OCI-LY1 (cell line): ENCODE measurements around the gene SYT7.

ENCODE experiments used
- H2AFZ ChIP-seq: fragments of 200-600 bp; sonication (generic), shearing (Covaris generic); 2 replicates; pipeline ENCODE4 v1.6.0; 2014; ENCODE audit warnings: antibody characterized with exemption, mild to moderate bottlenecking, low read length
- H3F3A ChIP-seq: fragments of 200-600 bp; sonication (generic), shearing (Covaris generic); 2 replicates; pipeline ENCODE4 v1.6.0; 2014; ENCODE audit warnings: mild to moderate bottlenecking, antibody characterized with exemption, low read length, moderate library complexity; ENCODE audit not compliant: insufficient read depth
- H3K27ac ChIP-seq: fragments of 200-600 bp; sonication (generic); 2 replicates; pipeline ENCODE4 v1.5.1; 2014; ENCODE audit warnings: low read length, mixed run types, mild to moderate bottlenecking, low read depth; ENCODE audit not compliant: poor library complexity, severe bottlenecking
- H3K27me3 ChIP-seq: fragments of 200-600 bp; sonication (generic); 2 replicates; pipeline ENCODE4 v1.6.0; 2014; ENCODE audit warnings: antibody characterized with exemption, mild to moderate bottlenecking, low read length, moderate library complexity; ENCODE audit not compliant: insufficient read depth
- H3K36me3 ChIP-seq: fragments of 200-600 bp; sonication (generic); 2 replicates; pipeline ENCODE4 v1.6.1; 2014; ENCODE audit warnings: mild to moderate bottlenecking, antibody characterized with exemption, low read length, moderate library complexity, mixed read lengths; ENCODE audit not compliant: insufficient read depth
- H3K4me1 ChIP-seq: fragments of 200-600 bp; sonication (generic); 2 replicates; pipeline ENCODE4 v1.5.1; 2014; ENCODE audit warnings: mild to moderate bottlenecking, low read length, moderate library complexity; ENCODE audit not compliant: insufficient read depth, severe bottlenecking
- H3K4me2 ChIP-seq: fragments of 200-600 bp; sonication (generic), shearing (Covaris generic); 2 replicates; pipeline ENCODE4 v1.6.1; 2014; ENCODE audit warnings: low read length
- H3K4me3 ChIP-seq: fragments of 200-600 bp; sonication (generic); 2 replicates; pipeline ENCODE4 v1.5.1; 2014; ENCODE audit warnings: low read length, low read depth, mild to moderate bottlenecking, mixed read lengths; ENCODE audit not compliant: poor library complexity, severe bottlenecking
- H3K79me2 ChIP-seq: fragments of 200-600 bp; shearing (Covaris generic); 2 replicates; pipeline ENCODE4 v1.6.1; 2016; ENCODE audit warnings: mixed run types, low read length, mixed read lengths; ENCODE audit not compliant: insufficient read depth
- H3K9ac ChIP-seq: fragments of 200-600 bp; sonication (generic), shearing (Covaris generic); 2 replicates; pipeline ENCODE4 v1.6.1; 2014; ENCODE audit warnings: mild to moderate bottlenecking, low read length, mixed read lengths
- H3K9me2 ChIP-seq: fragments of 200-600 bp; sonication (generic), shearing (Covaris generic); 2 replicates; pipeline ENCODE4 v1.6.1; 2014; ENCODE audit warnings: low read depth, mild to moderate bottlenecking, low read length, mixed read lengths
- H3K9me3 ChIP-seq: fragments of 200-600 bp; shearing (Covaris generic); 2 replicates; pipeline ENCODE4 v1.6.1; 2014; ENCODE audit warnings: low read length, mixed read lengths
- H4K20me1 ChIP-seq: fragments of 200-600 bp; sonication (generic), shearing (Covaris generic); 2 replicates; pipeline ENCODE4 v1.6.0; 2016; ENCODE audit warnings: mild to moderate bottlenecking, low read length; ENCODE audit not compliant: insufficient read depth
- CTCF ChIP-seq: fragments of 200-600 bp; sonication (generic), shearing (Covaris generic); IDR thresholded peaks from 2 replicates; pipeline ENCODE4 v1.5.1; 2017; ENCODE audit warnings: mild to moderate bottlenecking, antibody characterized with exemption, low read length, moderate library complexity, mixed read lengths
- EZH2 ChIP-seq: fragments of 200-600 bp; sonication (generic), shearing (Covaris generic); IDR thresholded peaks from 2 replicates; pipeline ENCODE4 v1.8.0; 2017; ENCODE audit warnings: borderline replicate concordance, mixed run types, mild to moderate bottlenecking, antibody characterized with exemption, low read length, moderate library complexity, mixed read lengths

Gene SYT7

DNA sequence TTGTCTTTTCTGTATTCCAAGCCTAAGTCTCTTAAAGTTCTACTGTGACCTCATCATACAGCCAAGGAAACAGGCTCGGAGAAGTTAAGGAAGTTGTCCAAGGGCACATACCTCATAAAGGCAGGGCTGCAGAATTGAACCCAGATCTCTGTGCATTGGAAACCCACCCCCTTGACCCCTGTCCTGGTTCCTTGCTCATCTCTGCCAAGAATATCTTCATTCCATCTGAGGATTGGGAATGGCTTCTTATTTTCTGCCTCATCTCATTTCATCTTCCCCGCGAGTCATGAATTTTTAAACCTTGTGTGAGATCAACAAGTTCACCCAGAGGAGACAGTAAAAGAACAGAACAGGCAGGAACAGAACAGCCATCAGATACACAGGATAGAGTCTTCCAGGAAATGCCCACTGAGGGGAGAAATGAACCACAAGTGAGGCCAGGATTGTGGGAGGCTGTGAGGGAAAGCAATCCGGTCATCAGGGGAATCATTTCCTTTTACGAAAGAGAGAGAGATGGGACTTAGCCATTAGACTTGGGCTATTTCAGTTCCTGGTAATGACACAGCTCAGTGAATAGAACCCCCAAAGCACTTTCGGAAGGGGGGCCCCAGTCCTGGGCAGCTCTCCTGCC lies 106.7 kb downstream of the SYT7 start:
- Histone ChIP-seq H3K9ac (no peak overlapping the region), H3K4me2 (no peak overlapping the region), H3F3A (no peaks in the 10 kb centered on the region)

GRCh38 chr11:61473370-61474012 lies 107.4 kb downstream of the SYT7 start:
- H2AFZ ChIP-seq: no peak overlapping the region
- no peaks in the 10 kb centered on the region for H3K4me1 ChIP-seq
- H3K9me2 ChIP-seq: no peaks in the 10 kb centered on the region
- H4K20me1 ChIP-seq: no peaks in the 10 kb centered on the region
- no peaks in the 10 kb centered on the region for H3K79me2 ChIP-seq
- H3K27ac ChIP-seq: no peak overlapping the region
- no peaks in the 10 kb centered on the region for H3K9me3 ChIP-seq
- no peak overlapping the region for H3K4me3 ChIP-seq
- H3K9ac ChIP-seq: no peak overlapping the region
- no peak overlapping the region for H3K4me2 ChIP-seq
- H3K27me3 ChIP-seq: no peaks in the 10 kb centered on the region
- TF ChIP-seq CTCF (no peak), EZH2 (no peak)
- H3F3A ChIP-seq: no peaks in the 10 kb centered on the region
- no peaks in the 10 kb centered on the region; the same call in 1 of the 2 replicates for H3K36me3 ChIP-seq

More for the DNA sequence above, 106.7 kb downstream of the SYT7 start:
- Histone ChIP-seq H3K4me3 (no peak overlapping the region), H3K27me3 (no peaks in the 10 kb centered on the region), H3K4me1 (no peaks in the 10 kb centered on the region), H3K27ac (no peak overlapping the region), H3K79me2 (no peaks in the 10 kb centered on the region), H2AFZ (no peak overlapping the region), H3K9me2 (no peaks in the 10 kb centered on the region), H3K9me3 (no peaks in the 10 kb centered on the region), H4K20me1 (no peaks in the 10 kb centered on the region), H3K36me3 (no peaks in the 10 kb centered on the region; the same call in 1 of the 2 replicates)
- TF ChIP-seq EZH2 (no peak), CTCF (no peak)

GRCh38 chr11:61472868-61473267 lies 108.0 kb downstream of the SYT7 start:
- Histone ChIP-seq H3F3A (no peaks in the 10 kb centered on the region), H3K36me3 (no peaks in the 10 kb centered on the region; the same call in 1 of the 2 replicates), H2AFZ (no peak overlapping the region), H3K9ac (no peak overlapping the region), H3K9me2 (no peaks in the 10 kb centered on the region), H3K27me3 (no peaks in the 10 kb centered on the region), H3K27ac (no peak overlapping the region), H3K4me3 (no peak overlapping the region), H3K79me2 (no peaks in the 10 kb centered on the region), H3K4me1 (no peaks in the 10 kb centered on the region), H4K20me1 (no peaks in the 10 kb centered on the region), H3K9me3 (no peaks in the 10 kb centered on the region), H3K4me2 (no peak overlapping the region)
- TF ChIP-seq CTCF: no peak
- TF ChIP-seq EZH2: no peak
